Osteocyte (in vitro differentiated cells): ENCODE data around the gene NBPF1. TPM values are rescaled to one million over a fixed set of nuclear protein-coding genes. Genes with fewer than 3 reads are reported as not detected.
"Not testable (repeated sequence)": the region's sequence is repeated elsewhere in the genome, so short reads cannot be mapped to it uniquely, and the experiment has no call there.

ENCODE experiments used
- DNase-seq: peaks from one replicate; pipeline ENCODE4 v3.0.0; 2021; ENCODE audit warnings: mixed read lengths; ENCODE audit not compliant: unreplicated experiment; ENCODE audit errors: extremely low spot score
- H3K27ac Mint-ChIP-seq: one replicate; pipeline ENCODE4 v1.8.0; 2021; ENCODE audit warnings: mild to moderate bottlenecking, mixed read lengths; ENCODE audit not compliant: unreplicated experiment
- H3K27me3 Mint-ChIP-seq: one replicate; pipeline ENCODE4 v1.8.0; 2021; ENCODE audit warnings: mixed read lengths; ENCODE audit not compliant: unreplicated experiment
- H3K36me3 Mint-ChIP-seq: one replicate; pipeline ENCODE4 v1.8.0; 2021; ENCODE audit warnings: mixed read lengths; ENCODE audit not compliant: unreplicated experiment
- H3K4me1 Mint-ChIP-seq: one replicate; pipeline ENCODE4 v1.8.0; 2021; ENCODE audit warnings: mixed read lengths; ENCODE audit not compliant: unreplicated experiment
- H3K4me3 Mint-ChIP-seq: one replicate; pipeline ENCODE4 v1.8.0; 2021; ENCODE audit warnings: mild to moderate bottlenecking, moderate library complexity, mixed read lengths; ENCODE audit not compliant: unreplicated experiment
- H3K9me3 Mint-ChIP-seq: one replicate; pipeline ENCODE4 v1.8.0; 2021; ENCODE audit warnings: mixed read lengths; ENCODE audit not compliant: unreplicated experiment
- CTCF ChIP-seq: fragments of 200-600 bp; sonication (generic); IDR thresholded peaks from 2 replicates; pipeline ENCODE4 v1.5.0; 2021; ENCODE audit warnings: antibody characterized with exemption, mild to moderate bottlenecking, moderate library complexity
- total RNA-seq: library from RNA; stranded (reverse); gene quantifications from 2 replicates; pipeline ENCODE4 v1.2.1, GENCODE V29; 2021

Gene NBPF1
- total RNA-seq, 1 donor from 2014 or later = 50.1 TPM

GRCh38 chr1:16615253-16616252, 2.2 kb upstream of the NBPF1 start:
- Mint-ChIP-seq H3K4me3 (no peak overlapping the region), H3K36me3 (no peaks in the 10 kb centered on the region), H3K9me3 (no peaks in the 10 kb centered on the region), H3K27ac (no peak overlapping the region), H3K27me3 (no peaks in the 10 kb centered on the region), H3K4me1 (no peaks in the 10 kb centered on the region)
- TF ChIP-seq CTCF = no peak
- peak; percentile 88 for DNase-seq

GRCh38 chr1:16614361-16615252, 1.2 kb upstream of the NBPF1 start:
- H3K36me3 Mint-ChIP-seq = no peaks in the 10 kb centered on the region
- no peaks in the 10 kb centered on the region for H3K9me3 Mint-ChIP-seq
- no peak overlapping the region for H3K27ac Mint-ChIP-seq
- DNase-seq = peak; percentile 87
- no peaks in the 10 kb centered on the region for H3K27me3 Mint-ChIP-seq
- no peak for TF ChIP-seq CTCF
- no peak overlapping the region for H3K4me3 Mint-ChIP-seq
- H3K4me1 Mint-ChIP-seq = no peaks in the 10 kb centered on the region

- no peak for TF ChIP-seq CTCF
- no peaks in the 10 kb centered on the region for H3K9me3 Mint-ChIP-seq
- H3K27ac Mint-ChIP-seq = no peak overlapping the region
These were observed 812 bp downstream of the NBPF1 start for GRCh38 chr1:16612332-16613172.

GRCh38 chr1:16611981-16612331, 1.4 kb downstream of the NBPF1 start:
- H3K36me3 Mint-ChIP-seq, H3K9me3 Mint-ChIP-seq, H3K27me3 Mint-ChIP-seq, H3K27ac Mint-ChIP-seq, H3K4me3 Mint-ChIP-seq, H3K4me1 Mint-ChIP-seq: not testable (repeated sequence)
- peak; percentile 86 for DNase-seq

More at GRCh38 chr1:16612332-16613172, 812 bp downstream of the NBPF1 start:
- no peak overlapping the region for H3K4me3 Mint-ChIP-seq
- H3K27me3 Mint-ChIP-seq = no peaks in the 10 kb centered on the region
- peak; percentile 91 for DNase-seq
- H3K36me3 Mint-ChIP-seq = no peaks in the 10 kb centered on the region
- no peaks in the 10 kb centered on the region for H3K4me1 Mint-ChIP-seq

GRCh38 chr1:16611164-16611563, 2.2 kb downstream of the NBPF1 start:
- DNase-seq = peak; percentile 86
- not testable (repeated sequence) for H3K4me1 Mint-ChIP-seq, H3K27me3 Mint-ChIP-seq, H3K4me3 Mint-ChIP-seq, H3K27ac Mint-ChIP-seq, H3K9me3 Mint-ChIP-seq, H3K36me3 Mint-ChIP-seq

GRCh38 chr1:16610553-16610952, 2.8 kb downstream of the NBPF1 start:
- H3K36me3 Mint-ChIP-seq, H3K9me3 Mint-ChIP-seq, H3K4me3 Mint-ChIP-seq, H3K27me3 Mint-ChIP-seq, H3K27ac Mint-ChIP-seq, H3K4me1 Mint-ChIP-seq: not testable (repeated sequence)
- peak; percentile 79 for DNase-seq

- not testable (repeated sequence) for H3K4me3 Mint-ChIP-seq, H3K9me3 Mint-ChIP-seq, H3K27me3 Mint-ChIP-seq, H3K4me1 Mint-ChIP-seq, H3K36me3 Mint-ChIP-seq, H3K27ac Mint-ChIP-seq
- peak; percentile 86 for DNase-seq
These were observed 3.6 kb downstream of the NBPF1 start for GRCh38 chr1:16609761-16610160.
